ENCODE data around the gene ERBB4. TPM values are rescaled to one million over a fixed set of nuclear protein-coding genes. Genes with fewer than 3 reads are reported as not detected.
A peak's percentile ranks its signal among the peaks of the same experiment; 100 is the strongest.

Gene ERBB4
- total RNA-seq, 4 donors from 2014 or later: 5.5 to 21.0 (median 18.3) TPM

- DNase-seq: no peak
- intact Hi-C loops (cut with DNase I): no loop called here
- H3K27ac ChIP-seq: no peak overlapping the region
- no peaks in the 10 kb centered on the region for H3K36me3 ChIP-seq
- no peaks in the 10 kb centered on the region for H3K4me1 ChIP-seq
- WGBS, 2 donors: 81 to 83% methylated on average over 2 of the region's 2 CpGs
- TF ChIP-seq POLR2A (IDR thresholded peaks at IDR 0.05): no peak
- no peak for TF ChIP-seq CTCF (IDR thresholded peaks at IDR 0.05)
- H3K4me3 ChIP-seq (replicated peaks in 1 of 3): no peak overlapping the region
- no peaks in the 10 kb centered on the region for H3K27me3 ChIP-seq
- no peaks in the 10 kb centered on the region for H3K9me3 ChIP-seq
Observed at GRCh38 chr2:212294816-212295215, 243.8 kb downstream of the ERBB4 start.

DNA sequence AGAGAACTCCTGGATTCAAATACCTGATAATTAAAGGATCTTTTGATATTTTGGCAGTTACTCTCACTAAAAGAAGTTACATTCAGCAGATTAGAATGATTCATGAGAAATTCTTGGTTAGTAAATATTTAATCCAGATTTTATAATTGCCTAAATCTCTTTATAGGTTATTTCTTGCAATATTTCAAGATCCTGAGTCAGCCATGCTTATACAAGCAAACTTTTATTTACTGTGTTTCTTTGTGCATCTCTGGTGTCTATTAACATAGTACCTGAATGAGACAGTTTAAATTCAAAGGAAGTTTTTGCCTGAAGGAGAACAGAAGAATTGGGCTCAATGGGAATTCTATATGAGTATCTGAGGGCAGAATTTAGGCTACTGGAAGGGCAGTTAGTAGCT lies 249.3 kb downstream of the ERBB4 start:
- no peaks in the 10 kb centered on the region for H3K27me3 ChIP-seq
- no peak overlapping the region for H3K27ac ChIP-seq
- no peak overlapping the region for H3K4me3 ChIP-seq (replicated peaks in 1 of 3)
- TF ChIP-seq POLR2A (IDR thresholded peaks at IDR 0.05) (no peak), CTCF (IDR thresholded peaks at IDR 0.05) (no peak)
- H3K36me3 ChIP-seq: no peaks in the 10 kb centered on the region
- no peaks in the 10 kb centered on the region for H3K9me3 ChIP-seq
- no peak for DNase-seq
- intact Hi-C loops (cut with DNase I): no loop called here
- no peaks in the 10 kb centered on the region for H3K4me1 ChIP-seq

DNA sequence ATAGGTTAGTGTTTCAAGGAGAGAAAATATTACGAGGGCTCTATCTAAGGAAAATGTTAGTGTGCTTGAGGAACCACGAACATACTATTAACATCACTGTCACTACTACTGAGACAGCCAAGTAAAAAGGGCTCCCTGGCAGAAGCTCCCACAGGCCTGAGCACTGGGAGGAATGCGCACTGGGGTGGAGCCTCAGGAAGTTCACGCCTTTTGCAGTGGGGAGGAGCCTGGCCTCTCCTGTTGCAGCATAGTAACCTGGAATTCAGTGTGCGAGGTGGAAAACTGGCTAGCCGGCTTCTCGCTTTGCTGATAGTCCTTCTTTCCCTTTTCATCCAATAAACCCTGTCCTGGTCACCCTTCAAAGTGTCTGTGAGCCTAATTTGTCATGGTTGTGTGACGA lies 250.3 kb downstream of the ERBB4 start:
- TF ChIP-seq CTCF (IDR thresholded peaks at IDR 0.05) (no peak), POLR2A (IDR thresholded peaks at IDR 0.05) (no peak)
- Histone ChIP-seq H3K4me1 (peaks cover 2 to 7% of the 10 kb centered on the region in 2 donors), H3K27ac (no peak overlapping the region), H3K4me3 (replicated peaks in 1 of 3) (no peak overlapping the region), H3K36me3 (no peaks in the 10 kb centered on the region), H3K9me3 (no peaks in the 10 kb centered on the region), H3K27me3 (no peaks in the 10 kb centered on the region)
- no peak for DNase-seq
- WGBS, 2 donors: 89 to 94% methylated on average over 8 of the region's 8 CpGs
- intact Hi-C loops (cut with DNase I): no loop called here

- H3K27me3 ChIP-seq: no peaks in the 10 kb centered on the region
- intact Hi-C loops (cut with DNase I): no loop called here
- no peak for DNase-seq
- H3K4me1 ChIP-seq: peaks cover 12 to 14% of the 10 kb centered on the region in 2 donors
- peak overlapping the region in 1 of 3 donors; percentile 49 for H3K27ac ChIP-seq
- TF ChIP-seq CTCF (IDR thresholded peaks at IDR 0.05) (no peak), POLR2A (IDR thresholded peaks at IDR 0.05) (no peak)
- H3K4me3 ChIP-seq (replicated peaks in 1 of 3): no peak overlapping the region
- H3K36me3 ChIP-seq: no peaks in the 10 kb centered on the region
- no peaks in the 10 kb centered on the region for H3K9me3 ChIP-seq
- 64 to 65% methylated on average over 1 of the region's 1 CpG for WGBS, 2 donors
Observed at GRCh38 chr2:212284166-212284565, 254.4 kb downstream of the ERBB4 start.

DNA sequence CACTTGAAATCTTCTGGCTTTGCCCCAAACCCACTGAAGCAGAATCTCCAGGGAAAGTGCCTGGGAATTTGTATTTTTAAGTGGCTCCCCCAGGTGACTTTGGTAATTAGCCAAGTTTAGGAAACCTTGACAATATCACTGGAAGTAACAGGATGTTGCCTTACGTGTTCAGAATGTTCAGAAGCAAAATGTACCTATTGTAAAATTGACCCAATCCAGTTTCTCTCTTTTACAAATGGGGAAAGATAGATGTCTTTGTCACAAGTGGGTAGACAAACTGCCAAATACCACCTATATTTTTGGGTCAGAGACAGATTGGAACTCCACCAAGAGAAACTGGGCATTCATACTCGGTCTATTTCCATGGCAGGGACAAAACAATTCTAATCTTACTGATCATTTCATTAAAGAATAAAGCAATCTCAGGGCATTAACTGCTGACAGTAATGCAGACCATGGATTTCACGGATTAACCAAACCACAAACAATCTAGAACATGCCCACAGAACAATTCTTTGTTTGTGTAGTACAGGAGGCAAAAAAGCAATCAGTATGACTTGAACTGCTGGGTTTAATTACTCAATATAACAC lies 255.8 kb downstream of the ERBB4 start:
- H3K4me1 ChIP-seq: peaks cover 12 to 14% of the 10 kb centered on the region in 2 donors
- TF ChIP-seq CTCF (IDR thresholded peaks at IDR 0.05) (no peak), POLR2A (IDR thresholded peaks at IDR 0.05) (no peak)
- H3K27me3 ChIP-seq: no peaks in the 10 kb centered on the region
- peak; percentile 39 to 40 for DNase-seq
- no peak overlapping the region for H3K4me3 ChIP-seq (replicated peaks in 1 of 3)
- peak overlapping the region; percentile 34 to 49 (median 35) for H3K27ac ChIP-seq
- no peaks in the 10 kb centered on the region for H3K36me3 ChIP-seq
- H3K9me3 ChIP-seq: no peaks in the 10 kb centered on the region
- intact Hi-C loops (cut with DNase I): no loop called here
- WGBS, 2 donors: 16 to 19% methylated on average over 3 of the region's 3 CpGs
